ENCODE measurements around the gene RNF115. TPM values are rescaled to one million over a fixed set of nuclear protein-coding genes. Genes with fewer than 3 reads are reported as not detected.

RNF115 gene
- total RNA-seq, 4 donors from 2014 or later, result 7.0 to 12.8 (median 9.3) TPM

GRCh38 chr1:145758575-145758974, 65.3 kb downstream of the RNF115 start:
- intact Hi-C loops (cut with DNase I; ENCODE audit: low total_unique reads), result no loop called here

GRCh38 chr1:145758116-145758515, 65.8 kb downstream of the RNF115 start:
- no peak for DNase-seq (ENCODE audit: low spot score in 2 of 2)
- no peak for TF ChIP-seq CTCF (IDR thresholded peaks at IDR 0.05)
- TF ChIP-seq POLR2A (IDR thresholded peaks at IDR 0.05), result no peak
- 80 to 93% methylated on average over 1 of the region's 1 CpG for WGBS, 2 donors
- H3K4me3 ChIP-seq (ENCODE audit: low read depth, poor library complexity, severe bottlenecking), result no peak overlapping the region
- intact Hi-C loops (cut with DNase I; ENCODE audit: low total_unique reads), result no loop called here

More at GRCh38 chr1:145758575-145758974, 65.3 kb downstream of the RNF115 start:
- no peak for DNase-seq (ENCODE audit: low spot score in 2 of 2)
- 74 to 87% methylated on average over 1 of the region's 1 CpG for WGBS, 2 donors
- no peak overlapping the region for H3K4me3 ChIP-seq (ENCODE audit: low read depth, poor library complexity, severe bottlenecking)
- no peak for TF ChIP-seq POLR2A (IDR thresholded peaks at IDR 0.05)
- TF ChIP-seq CTCF (IDR thresholded peaks at IDR 0.05), result no peak

GRCh38 chr1:145757420-145757819, 66.5 kb downstream of the RNF115 start:
- intact Hi-C loops (cut with DNase I; ENCODE audit: low total_unique reads), result no loop called here
- DNase-seq (ENCODE audit: low spot score in 2 of 2), result no peak
- 86 to 92% methylated on average over 2 of the region's 2 CpGs for WGBS, 2 donors
- no peak for TF ChIP-seq POLR2A (IDR thresholded peaks at IDR 0.05)
- H3K4me3 ChIP-seq (ENCODE audit: low read depth, poor library complexity, severe bottlenecking), result no peak overlapping the region

DNA sequence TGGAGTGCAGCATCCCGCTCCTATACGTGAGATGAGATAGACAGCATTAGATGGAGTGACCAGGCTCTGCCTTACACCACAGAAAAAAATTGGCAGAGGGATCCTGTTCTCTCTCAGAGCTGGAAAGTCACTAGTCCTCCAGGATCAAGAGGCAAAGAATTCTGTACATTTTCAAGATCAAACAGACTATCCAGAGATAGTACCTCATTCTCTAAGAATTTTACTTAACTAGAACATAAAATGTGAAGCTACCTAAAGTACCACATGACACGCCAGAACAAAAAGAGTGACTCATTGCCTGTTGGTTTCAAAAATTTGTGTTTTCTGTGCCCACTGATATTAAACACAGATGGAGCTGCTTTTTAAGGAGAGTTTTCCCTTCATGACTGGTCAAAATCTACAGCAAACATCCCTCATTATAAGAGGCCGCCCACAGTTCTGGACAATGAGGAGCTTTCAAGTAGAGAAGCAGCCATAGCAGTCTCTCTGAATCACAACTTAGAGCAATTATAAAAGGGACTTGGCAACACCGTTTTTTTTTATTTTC, 72.3 kb downstream of the RNF115 start:
- intact Hi-C loops (cut with DNase I; ENCODE audit: low total_unique reads), result no loop called here
- DNase-seq (ENCODE audit: low spot score in 2 of 2), result peak in 1 of 2 donors; percentile 28
- WGBS, 2 donors, result 58 to 62% methylated on average over 5 of the region's 5 CpGs
- TF ChIP-seq POLR2A (IDR thresholded peaks at IDR 0.05) (no peak), CTCF (IDR thresholded peaks at IDR 0.05) (no peak)
- no peak overlapping the region for H3K4me3 ChIP-seq (ENCODE audit: low read depth, poor library complexity, severe bottlenecking)

DNA sequence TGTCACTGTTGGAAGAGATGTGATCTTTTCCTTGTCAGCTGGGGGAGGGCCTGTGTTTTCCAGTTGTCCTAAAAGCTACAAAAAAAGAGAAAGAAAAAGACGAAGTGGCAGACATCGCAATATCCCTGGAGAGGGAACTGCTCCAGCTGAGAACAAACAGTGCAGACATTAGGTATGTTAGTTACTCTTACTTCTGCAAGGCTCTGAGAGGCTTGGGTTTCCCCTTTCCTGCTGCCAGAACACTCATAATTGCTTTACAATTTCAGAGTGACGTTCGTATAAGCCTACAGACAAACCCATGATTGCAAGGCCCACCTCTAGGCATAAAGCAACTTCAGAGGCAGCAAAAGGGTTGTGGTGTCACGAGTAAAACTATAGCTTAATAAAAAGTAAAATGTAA, 73.5 kb downstream of the RNF115 start:
- no peak overlapping the region for H3K4me3 ChIP-seq (ENCODE audit: low read depth, poor library complexity, severe bottlenecking)
- no peak for TF ChIP-seq CTCF (IDR thresholded peaks at IDR 0.05)
- TF ChIP-seq POLR2A (IDR thresholded peaks at IDR 0.05), result no peak
- WGBS, 2 donors, result 78 to 86% methylated on average over 5 of the region's 5 CpGs
- DNase-seq (ENCODE audit: low spot score in 2 of 2), result no peak
- intact Hi-C loops (cut with DNase I; ENCODE audit: low total_unique reads), result no loop called here

DNA sequence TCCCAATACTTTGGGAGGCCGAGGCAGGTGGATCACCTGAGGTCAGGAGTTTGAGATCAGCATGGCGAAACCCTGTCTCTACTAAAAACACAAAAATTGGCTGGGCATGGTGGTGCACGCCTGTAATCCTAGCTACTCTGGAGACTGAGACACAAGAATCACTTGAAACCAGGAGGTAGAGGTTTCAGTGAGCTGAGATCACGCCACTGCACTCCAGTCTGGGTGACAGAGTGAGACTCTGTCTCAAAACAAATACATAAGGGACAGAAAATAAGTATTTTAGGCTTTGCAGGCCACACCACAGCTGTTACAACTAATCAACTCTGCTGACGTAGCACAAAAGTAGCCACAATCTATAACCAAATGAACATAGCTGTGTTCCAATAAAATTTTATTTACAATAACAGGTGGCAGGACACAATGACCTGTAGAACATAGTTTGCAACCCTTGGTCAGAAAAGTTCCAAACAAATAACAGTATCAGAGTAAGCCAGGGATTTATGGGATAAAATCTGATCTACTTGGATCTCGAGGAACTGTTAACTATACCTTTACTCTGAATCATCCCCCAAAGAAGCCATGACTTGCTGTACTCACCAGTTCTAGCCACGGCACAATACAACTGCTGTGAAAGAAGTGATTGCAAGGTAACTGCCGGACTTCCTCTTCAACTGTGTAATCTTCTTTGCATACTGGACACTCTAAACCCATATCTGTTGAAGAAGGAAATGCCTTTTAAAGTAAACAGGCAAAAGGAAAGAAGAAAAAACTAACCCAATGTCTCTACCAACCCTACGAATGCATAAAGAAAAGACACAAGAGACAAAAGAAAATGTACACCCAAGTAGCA, 76.3 kb downstream of the RNF115 start:
- intact Hi-C loops (cut with DNase I; ENCODE audit: low total_unique reads), result no loop called here
- TF ChIP-seq POLR2A (IDR thresholded peaks at IDR 0.05) (no peak), CTCF (IDR thresholded peaks at IDR 0.05) (no peak)
- WGBS, 2 donors, result 96 to 97% methylated on average over 9 of the region's 9 CpGs
- no peak for DNase-seq (ENCODE audit: low spot score in 2 of 2)
- H3K4me3 ChIP-seq (ENCODE audit: low read depth, poor library complexity, severe bottlenecking), result no peak overlapping the region

Data from lower leg skin (tissue), 4 donors.